ENCODE results near the gene MYO1G. TPM values are rescaled to one million over a fixed set of nuclear protein-coding genes. Genes with fewer than 3 reads are reported as not detected.

Gene MYO1G
- total RNA-seq, 2 experiments from 2014 or later: 23.6 to 87.3 TPM

GRCh38 chr7:45021604-45022296 is 42.9 kb upstream of the MYO1G start:
- H3K9me3 ChIP-seq (ENCODE audit: low read length): no peaks in the 10 kb centered on the region; the same call in 1 of the 2 replicates
- POLR2A ChIA-PET: interaction anchor here (0.6 to 2.6 kb wide), 5 partner anchors 13 to 139 kb away, joined by 3 to 12 read pairs (median 3); no protein-coding TSS in a partner anchor
- intact Hi-C loops (cut with micrococcal nuclease; ENCODE audit: unreplicated experiment): no loop called here
- H3K4me3 ChIP-seq (ENCODE audit: low read depth, low read length, poor library complexity, severe bottlenecking): no peak overlapping the region
- H3K4me1 ChIP-seq (ENCODE audit: insufficient read depth, low read length, poor library complexity, severe bottlenecking): peaks cover 50% of the 10 kb centered on the region
- TF ChIP-seq EZH2phosphoT487 (IDR thresholded peaks at IDR 0.05; ENCODE audit: borderline replicate concordance, low read depth, low read length) (no peak), CTCF (conservative IDR thresholded peaks at IDR 0.05; ENCODE audit: low read length) (no peak)
- H3K27ac ChIP-seq (ENCODE audit: low read depth, low read length, poor library complexity, severe bottlenecking): peak overlapping the region; percentile 23
- peaks cover 5% of the 10 kb centered on the region; the same call in 1 of the 2 replicates for H4K20me1 ChIP-seq (ENCODE audit: insufficient read depth, low read length)
- no peak overlapping the region for H2AFZ ChIP-seq (ENCODE audit: low read length)
- peaks cover 86% of the 10 kb centered on the region for H3K79me2 ChIP-seq (ENCODE audit: insufficient read depth, low read depth, low read length)
- H3K4me2 ChIP-seq (ENCODE audit: low read length): peak overlapping the region; percentile 24; the same call in 1 of the 2 replicates
- no TSS peak for BruUV-seq (replicated peaks)
- CTCF ChIA-PET (ENCODE audit: unreplicated experiment): no interaction called here
- DNase-seq (ENCODE audit: low spot score): no peak
- peaks cover 58% of the 10 kb centered on the region for H3K36me3 ChIP-seq (ENCODE audit: insufficient read depth, low read length)
- no peaks in the 10 kb centered on the region for H3K9me2 ChIP-seq (ENCODE audit: insufficient read depth, low read length)

GRCh38 chr7:45020915-45021314 is 42.1 kb upstream of the MYO1G start:
- POLR2A ChIA-PET: interaction anchor here (1.1 to 1.2 kb wide), 2 partner anchors 14 to 19 kb away, joined by 3 read pairs; no protein-coding TSS in a partner anchor
- H3K79me2 ChIP-seq (ENCODE audit: insufficient read depth, low read depth, low read length): peaks cover 80% of the 10 kb centered on the region
- TF ChIP-seq CTCF (conservative IDR thresholded peaks at IDR 0.05; ENCODE audit: low read length) (no peak), EZH2phosphoT487 (IDR thresholded peaks at IDR 0.05; ENCODE audit: borderline replicate concordance, low read depth, low read length) (no peak)

GRCh38 chr7:45017253-45017652 is 38.4 kb upstream of the MYO1G start:
- no peak overlapping the region for H3K4me2 ChIP-seq (ENCODE audit: low read length)
- H3K9me2 ChIP-seq (ENCODE audit: insufficient read depth, low read length): no peaks in the 10 kb centered on the region
- TF ChIP-seq EZH2phosphoT487 (IDR thresholded peaks at IDR 0.05; ENCODE audit: borderline replicate concordance, low read depth, low read length) (no peak), CTCF (conservative IDR thresholded peaks at IDR 0.05; ENCODE audit: low read length) (no peak)
- no peak overlapping the region for H3K27ac ChIP-seq (ENCODE audit: low read depth, low read length, poor library complexity, severe bottlenecking)
- H3K79me2 ChIP-seq (ENCODE audit: insufficient read depth, low read depth, low read length): peaks cover 82% of the 10 kb centered on the region
- H3K4me1 ChIP-seq (ENCODE audit: insufficient read depth, low read length, poor library complexity, severe bottlenecking): peaks cover 21% of the 10 kb centered on the region
- no peaks in the 10 kb centered on the region for H3K9me3 ChIP-seq (ENCODE audit: low read length)
- H2AFZ ChIP-seq (ENCODE audit: low read length): no peak overlapping the region
- no peak for DNase-seq (ENCODE audit: low spot score)
- no TSS peak for BruUV-seq (replicated peaks)
- H3K36me3 ChIP-seq (ENCODE audit: insufficient read depth, low read length): peaks cover 69% of the 10 kb centered on the region
- no peak overlapping the region for H3K4me3 ChIP-seq (ENCODE audit: low read depth, low read length, poor library complexity, severe bottlenecking)
- ChIA-PET CTCF (ENCODE audit: unreplicated experiment) (no interaction called here), POLR2A (no interaction called here)
- intact Hi-C loops (cut with micrococcal nuclease; ENCODE audit: unreplicated experiment): no loop called here
- 0 out of 2 replicates have a peak, but pooled peaks cover 15% of the 10 kb centered on the region for H4K20me1 ChIP-seq (ENCODE audit: insufficient read depth, low read length)

More at GRCh38 chr7:45020915-45021314, 42.1 kb upstream of the MYO1G start:
- Histone ChIP-seq H3K27ac (ENCODE audit: low read depth, low read length, poor library complexity, severe bottlenecking) (no peak overlapping the region), H3K4me3 (ENCODE audit: low read depth, low read length, poor library complexity, severe bottlenecking) (no peak overlapping the region), H2AFZ (ENCODE audit: low read length) (no peak overlapping the region), H3K4me2 (ENCODE audit: low read length) (peak overlapping the region; percentile 24; the same call in 1 of the 2 replicates), H4K20me1 (ENCODE audit: insufficient read depth, low read length) (peaks cover 2% of the 10 kb centered on the region; the same call in 1 of the 2 replicates), H3K4me1 (ENCODE audit: insufficient read depth, low read length, poor library complexity, severe bottlenecking) (peaks cover 41% of the 10 kb centered on the region), H3K36me3 (ENCODE audit: insufficient read depth, low read length) (peaks cover 57% of the 10 kb centered on the region), H3K9me3 (ENCODE audit: low read length) (no peaks in the 10 kb centered on the region; the same call in 1 of the 2 replicates), H3K9me2 (ENCODE audit: insufficient read depth, low read length) (no peaks in the 10 kb centered on the region)
- CTCF ChIA-PET (ENCODE audit: unreplicated experiment): no interaction called here
- BruUV-seq (replicated peaks): no TSS peak
- intact Hi-C loops (cut with micrococcal nuclease; ENCODE audit: unreplicated experiment): no loop called here
- DNase-seq (ENCODE audit: low spot score): no peak

All from OCI-LY7 (cell line).